ENCODE results near the gene SLC52A3. TPM values are rescaled to one million over a fixed set of nuclear protein-coding genes. Genes with fewer than 3 reads are reported as not detected.

SLC52A3 gene
- total and polyA plus RNA-seq, 9 of the 15 experiments (the other 6 are each of a cell fraction or from before 2014, with no cell fraction given), result 0.06 to 0.60 (median 0.11) TPM

GRCh38 chr20:721876-722275 is 46.4 kb downstream of the SLC52A3 start:
- in situ Hi-C loops (cut with MboI) (no loop called here), intact Hi-C loops (cut with micrococcal nuclease) (no loop called here)
- H3K27ac ChIP-seq (ENCODE audit: extremely low read depth, low read depth, low read length), result no peak overlapping the region
- H3K27me3 ChIP-seq (ENCODE audit: control insufficient read depth in 2 of 2, insufficient read depth in 2 of 2, low read length in 2 of 2), result no peaks in the 10 kb centered on the region
- H3K9me3 ChIP-seq (replicated peaks; ENCODE audit: control insufficient read depth, insufficient read depth, low read depth, low read length), result no peaks in the 10 kb centered on the region
- ATAC-seq, result no peak
- peaks cover 0 to 5% of the 10 kb centered on the region in 2 experiments; a peak in 3 of 5 replicates for H3K4me1 ChIP-seq (replicated peaks in 1 of 2; ENCODE audit: control insufficient read depth in 2 of 2, insufficient read depth in 2 of 2, low read length in 2 of 2)
- 48% methylated on average over 4 of the region's 4 CpGs for WGBS (ENCODE audit: insufficient coverage, low coverage, missing lambda C conversion rate)
- DNase-seq (ENCODE audit: extremely low read depth in 1 of 4, low spot score in 3 of 4), result no peak
- TF ChIP-seq TAF15 (IDR thresholded peaks at IDR 0.05; ENCODE audit: low read depth, low read length), result no peak
- no peak for TF ChIP-seq ZNF140 (CRISPR knock-in tag; IDR thresholded peaks at IDR 0.05)
- TF ChIP-seq HNRNPH1 (optimal IDR thresholded peaks at IDR 0.05; ENCODE audit: low read depth, low read length), result no peak
- no peak for TF ChIP-seq PHF20 (IDR thresholded peaks at IDR 0.05; ENCODE audit: partially characterized antibody)
- no peak for TF ChIP-seq ZNF584 (CRISPR knock-in tag; IDR thresholded peaks at IDR 0.05; ENCODE audit: low read depth)
- TF ChIP-seq CEBPB (tag; IDR thresholded peaks at IDR 0.05), result no peak
- TF ChIP-seq DACH1 (IDR thresholded peaks at IDR 0.05; ENCODE audit: partially characterized antibody), result no peak
- no peak for TF ChIP-seq RAD21 (CRISPR knock-in tag; conservative IDR thresholded peaks at IDR 0.05 in 1 of 2, IDR thresholded peaks at IDR 0.05 in 1 of 2)
- TF ChIP-seq PHF8 (IDR thresholded peaks at IDR 0.05; ENCODE audit: borderline replicate concordance, low read length), result no peak
- TF ChIP-seq NBN (IDR thresholded peaks at IDR 0.05; ENCODE audit: low read depth), result no peak
- TF ChIP-seq DNMT1 (IDR thresholded peaks at IDR 0.05), result no peak
- TF ChIP-seq ZNF57 (CRISPR knock-in tag; IDR thresholded peaks at IDR 0.05), result no peak
- H3K9me1 ChIP-seq (ENCODE audit: control insufficient read depth, insufficient read depth, low read length), result no peaks in the 10 kb centered on the region
- no TSS peak for BruUV-seq (replicated peaks)
- ChIA-PET CTCF (ENCODE audit: low intra/inter-chr PET ratio) (no interaction called here), POLR2A (interaction anchor here (1.0 kb wide), 1 partner anchor 15 kb away, joined by 4 read pairs; no protein-coding TSS in a partner anchor)
- no peak for FAIRE-seq
- H3K9ac ChIP-seq (ENCODE audit: insufficient read depth in 1 of 2, low read depth in 2 of 2, low read length in 2 of 2), result no peak overlapping the region
- H3K4me3 ChIP-seq, result no peak overlapping the region
- no peaks in the 10 kb centered on the region for H4K20me1 ChIP-seq (replicated peaks; ENCODE audit: control insufficient read depth, insufficient read depth, low read length)
- no peak overlapping the region for H3K4me2 ChIP-seq (ENCODE audit: insufficient read depth, low read length)
- H3K79me2 ChIP-seq (ENCODE audit: control insufficient read depth, insufficient read depth, low read length), result no peaks in the 10 kb centered on the region
- H3K36me3 ChIP-seq (ENCODE audit: control insufficient read depth, insufficient read depth, low read length), result no peaks in the 10 kb centered on the region
- H2AFZ ChIP-seq (ENCODE audit: low read depth, low read length), result no peak overlapping the region

Measured in K562 (cell line).